Endothelial cell of umbilical vein (primary cell): ENCODE measurements around the gene PRMT1. TPM values are rescaled to one million over a fixed set of nuclear protein-coding genes. Genes with fewer than 3 reads are reported as not detected.
A peak's percentile ranks its signal among the peaks of the same experiment; 100 is the strongest.

Experiments used
- BruUV-seq: library from RNA; stranded (reverse); fragments of 400-500 nt; replicated peaks from 2 replicates; lab custom pipeline; 2021; lab: Mats Ljungman, UMichigan
- CTCF ChIA-PET: fragments of 300-600, 350-600 bp; sonication (Branson Sonifier 250); formaldehyde crosslinking; loops from one replicate; lab custom pipeline; 2021; ENCODE audit warnings: antibody characterized with exemption, inconsistent platforms; lab: Charles Lee
- POLR2A ChIA-PET: fragments of 300-600, 350-600 bp; sonication (Branson Sonifier 250); formaldehyde crosslinking; loops from one replicate; lab custom pipeline; 2021; ENCODE audit warnings: antibody characterized with exemption, inconsistent platforms; lab: Charles Lee
- DNase-seq: peaks from one replicate; pipeline ENCODE4 v3.0.0-alpha.2; 2011; ENCODE audit warnings: low read depth, low spot score
- FAIRE-seq: peaks from 2 replicates; lab custom pipeline; 2011; peaks lifted over from hg19 to GRCh38; lab: Jason Lieb, UNC
- H2AFZ ChIP-seq: 2 replicates; pipeline ENCODE4 v1.6.0; 2012; ENCODE audit warnings: low read depth, low read length, control low read depth, inconsistent platforms
- H3K27ac ChIP-seq: 2 replicates; pipeline ENCODE4 v1.5.1; 2011; ENCODE audit warnings: low read depth, mild to moderate bottlenecking, control low read depth, low read length, moderate library complexity; ENCODE audit not compliant: insufficient read depth
- H3K27me3 ChIP-seq, 2 experiments: 2 replicates each; pipeline versions ENCODE4 v1.6.0 to v1.6.1; 2011; ENCODE audit warnings: low read length in 2 of 2, mixed read lengths in 1 of 2; ENCODE audit not compliant: control insufficient read depth in 2 of 2, insufficient read depth in 2 of 2
- H3K36me3 ChIP-seq, 2 experiments: 2 replicates in 1 of 2; 3 replicates in 1 of 2; pipeline ENCODE4 v1.5.1; 2011; ENCODE audit warnings: low read length in 2 of 2, mild to moderate bottlenecking in 1 of 2, moderate library complexity in 1 of 2; ENCODE audit not compliant: control insufficient read depth in 2 of 2, insufficient read depth in 2 of 2; ENCODE audit errors: extremely low read depth in 1 of 2
- H3K4me1 ChIP-seq: 3 replicates; pipeline ENCODE4 v1.5.1; 2011; ENCODE audit warnings: mild to moderate bottlenecking, low read length; ENCODE audit not compliant: control insufficient read depth, insufficient read depth; ENCODE audit errors: extremely low read depth
- H3K4me2 ChIP-seq: 2 replicates; pipeline ENCODE4 v1.6.1; 2011; ENCODE audit warnings: low read length, control low read depth, mixed read lengths; ENCODE audit not compliant: insufficient read depth
- H3K4me3 ChIP-seq, 3 experiments: fragments of 200-600 bp in 1 of 3; sonication (generic), shearing (Covaris generic) in 1 of 3; replicated peaks in 1 of 3; 2 replicates each; pipeline ENCODE4 v1.5.1; 2011 to 2016; ENCODE audit warnings: control low read depth in 3 of 3, low read length in 3 of 3, mild to moderate bottlenecking in 2 of 3, inconsistent platforms in 1 of 3, low read depth in 1 of 3, moderate library complexity in 1 of 3; ENCODE audit not compliant: insufficient read depth in 1 of 3
- H3K79me2 ChIP-seq: 2 replicates; pipeline ENCODE4 v1.6.0; 2012; ENCODE audit warnings: low read length, inconsistent platforms; ENCODE audit not compliant: control insufficient read depth, insufficient read depth
- H3K9ac ChIP-seq: replicated peaks from 2 replicates; pipeline ENCODE3; 2011; ENCODE audit warnings: low read length, control low read depth; ENCODE audit not compliant: insufficient read depth; ENCODE audit errors: extremely low read depth
- H3K9me1 ChIP-seq: replicated peaks from 3 replicates; pipeline ENCODE4 v1.6.0; 2011; ENCODE audit warnings: mild to moderate bottlenecking, low read length; ENCODE audit not compliant: control insufficient read depth, insufficient read depth; ENCODE audit errors: extremely low read depth
- H3K9me3 ChIP-seq: replicated peaks from 2 replicates; pipeline ENCODE4 v1.5.1; 2012; ENCODE audit warnings: low read length, inconsistent platforms; ENCODE audit not compliant: control insufficient read depth, insufficient read depth
- H4K20me1 ChIP-seq: replicated peaks from 2 replicates; pipeline ENCODE3; 2011; ENCODE audit warnings: mild to moderate bottlenecking, low read length; ENCODE audit not compliant: control insufficient read depth, insufficient read depth; ENCODE audit errors: extremely low read depth
- CTCF ChIP-seq, 2 donors: IDR thresholded peaks; 1 replicate in 1 of 2; 2 replicates in 1 of 2; pipeline ENCODE4 v1.5.1; 2011; ENCODE audit warnings: low read length in 2 of 2, mild to moderate bottlenecking in 2 of 2, moderate library complexity in 2 of 2, control low read depth in 1 of 2, inconsistent platforms in 1 of 2, low read depth in 1 of 2; ENCODE audit not compliant: insufficient read depth in 1 of 2; ENCODE audit errors: extremely low read depth in 1 of 2
- EZH2 ChIP-seq: IDR thresholded peaks from 2 replicates; pipeline ENCODE4 v1.6.1; 2012; ENCODE audit warnings: borderline replicate concordance, low read depth, mild to moderate bottlenecking, moderate library complexity, low read length, inconsistent platforms; ENCODE audit not compliant: severe bottlenecking
- dilution Hi-C: fragments of 300-500 bp; cut with MboI; formaldehyde crosslinking; loops from one replicate; pipeline ENCODE4 v1.15.0; 2019; ENCODE audit warnings: low sequenced_read_pairs; ENCODE audit not compliant: extremely low pct_ligation_motif_present
- intact Hi-C: fragments of 100-400 bp; cut with micrococcal nuclease; formaldehyde crosslinking; loops from one replicate; pipeline ENCODE4 v1.10.0; 2022
- polyA plus RNA-seq, 4 experiments: library from polyadenylated mRNA; depleted of rRNA in 3 of 4; stranded (reverse) in 3 of 4; unstranded in 1 of 4; fragments of >200 nt; gene quantifications; 2 replicates each; pipeline versions ENCODE4 v1.2.1 to v1.2.3, GENCODE V29; 2011 to 2012; ENCODE audit warnings: missing spikeins in 1 of 4
- total RNA-seq: library from RNA; stranded (reverse); gene quantifications from 2 replicates; pipeline ENCODE4 v1.2.3, GENCODE V29; 2021

PRMT1 gene
- total and polyA plus RNA-seq, 2 donors (not counting 3 experiments of a cell fraction or from before 2014, with no cell fraction given): 242 to 542 TPM

GRCh38 chr19:49672131-49672919 lies 4.7 kb upstream of the PRMT1 start:
- Histone ChIP-seq H3K9me1 (no peaks in the 10 kb centered on the region), H3K27me3 (no peaks in the 10 kb centered on the region), H3K4me3 (peak overlapping the region in 1 of 3 experiments; percentile 26), H3K9ac (peak overlapping the region; percentile 18), H4K20me1 (no peaks in the 10 kb centered on the region), H3K79me2 (peaks cover 4% of the 10 kb centered on the region), H3K36me3 (no peaks in the 10 kb centered on the region), H3K4me1 (peaks cover 5% of the 10 kb centered on the region), H3K27ac (no peak overlapping the region), H3K9me3 (no peaks in the 10 kb centered on the region), H3K4me2 (peak overlapping the region; percentile 19), H2AFZ (peak overlapping the region; percentile 82)
- dilution Hi-C loops (no loop called here), intact Hi-C loops (loop anchor here (1.0 to 2.0 kb wide), 2 partner anchors 82 to 170 kb away; no protein-coding TSS in a partner anchor)
- no peak for TF ChIP-seq EZH2
- TF ChIP-seq CTCF (IDR thresholded peaks at IDR 0.05; ENCODE audit: extremely low read depth in 1 of 2, insufficient read depth in 1 of 2, low read depth in 1 of 2, low read length in 2 of 2): peak; percentile 95 to 97
- POLR2A ChIA-PET: no interaction called here
- BruUV-seq: no TSS peak
- peak; percentile 81 for DNase-seq
- CTCF ChIA-PET: interaction anchor here (0.7 to 2.9 kb wide), 14 partner anchors 8 to 169 kb away, joined by 3 to 10 read pairs (median 4); partner anchors contain the start of genes RRAS and SCAF1
- FAIRE-seq: peak; percentile 93
